GM18526 (cell line): Measurements from ENCODE around the gene PODN.

Experiments
- POLR2A ChIP-seq: IDR thresholded peaks from 3 replicates; pipeline ENCODE4 v1.6.1; 2011; ENCODE audit not compliant: insufficient read length; ENCODE audit errors: extremely low read depth

Gene PODN

DNA sequence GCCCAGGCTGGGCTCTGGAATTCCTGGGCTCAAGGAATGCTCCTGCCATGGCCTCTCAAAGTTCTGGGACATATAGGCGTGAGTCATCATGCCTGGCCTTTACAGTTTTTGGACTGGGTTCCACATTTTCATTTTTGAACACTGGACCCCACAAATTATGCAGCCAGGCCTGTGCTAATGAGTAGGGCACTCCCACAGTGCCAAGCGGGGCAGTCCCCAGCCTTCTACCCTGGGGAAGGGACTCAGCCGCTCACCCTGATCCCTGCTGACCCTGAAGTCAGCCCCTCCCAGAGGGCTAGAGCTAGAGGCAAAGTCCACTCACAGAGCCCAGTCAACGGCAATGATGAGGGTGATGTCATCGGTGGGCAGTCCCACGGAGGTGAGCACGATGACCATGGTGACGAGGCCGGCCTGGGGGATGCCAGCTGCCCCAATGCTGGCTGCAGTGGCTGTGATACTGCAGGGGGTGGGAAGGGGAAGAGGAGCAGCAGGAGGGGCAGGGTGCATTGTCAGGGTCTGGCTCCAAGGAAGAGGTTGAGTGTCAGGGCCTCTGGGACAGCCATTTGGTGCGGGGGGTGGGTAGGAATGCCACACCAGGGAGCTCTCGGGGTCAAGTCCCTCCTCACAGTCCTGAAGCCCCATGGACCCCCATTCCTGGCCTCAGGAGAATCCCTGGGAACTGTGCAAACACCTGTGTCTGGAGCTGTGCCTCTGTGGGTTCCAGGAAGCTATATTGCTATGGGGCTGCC, 27.6 kb downstream of the PODN start:
- TF ChIP-seq POLR2A: no peak

DNA sequence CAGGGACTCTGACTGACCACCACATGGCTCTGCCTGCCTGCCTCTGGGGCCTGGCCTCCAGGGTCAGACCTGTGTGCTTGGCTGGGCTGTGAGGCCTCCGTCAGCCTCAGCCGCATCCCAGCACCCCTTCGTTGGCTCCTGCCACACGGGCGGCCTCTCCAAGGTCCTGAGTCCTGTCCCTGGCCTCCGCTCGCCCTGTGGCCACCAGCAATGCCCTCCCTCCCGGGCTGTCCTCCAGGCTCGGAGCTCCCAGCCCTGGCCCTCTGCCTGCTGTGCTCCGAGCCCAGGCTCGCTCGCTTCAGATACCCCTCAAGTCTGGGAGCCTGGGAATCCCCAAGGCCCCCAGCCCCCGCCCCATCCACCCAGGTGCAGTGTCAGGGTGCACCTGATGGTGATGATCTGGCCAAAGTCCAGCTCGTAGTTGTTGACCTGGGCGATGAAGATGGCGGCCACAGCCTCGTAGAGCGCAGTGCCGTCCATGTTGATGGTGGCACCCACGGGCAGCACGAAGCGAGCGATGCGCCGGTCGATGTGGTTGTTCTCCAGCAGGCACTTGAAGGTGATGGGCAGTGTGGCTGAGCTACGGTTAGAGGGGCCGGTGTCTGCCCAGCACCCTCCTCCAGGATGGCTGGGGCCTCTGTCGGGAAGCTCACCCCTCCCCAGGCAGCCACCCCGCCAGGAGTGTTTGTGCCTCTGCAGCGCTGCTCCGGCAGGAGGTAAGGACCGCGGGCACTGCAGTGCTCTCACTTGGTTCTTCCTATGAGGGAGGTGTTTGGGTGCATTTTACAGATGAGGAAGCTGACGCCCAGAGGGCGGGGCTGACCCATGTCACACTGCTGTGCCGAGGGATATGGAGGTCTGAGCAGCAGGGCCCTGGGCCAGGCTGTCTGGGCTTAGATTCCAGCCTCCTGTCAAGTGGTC, 28.5 kb downstream of the PODN start:
- TF ChIP-seq POLR2A: no peak

DNA sequence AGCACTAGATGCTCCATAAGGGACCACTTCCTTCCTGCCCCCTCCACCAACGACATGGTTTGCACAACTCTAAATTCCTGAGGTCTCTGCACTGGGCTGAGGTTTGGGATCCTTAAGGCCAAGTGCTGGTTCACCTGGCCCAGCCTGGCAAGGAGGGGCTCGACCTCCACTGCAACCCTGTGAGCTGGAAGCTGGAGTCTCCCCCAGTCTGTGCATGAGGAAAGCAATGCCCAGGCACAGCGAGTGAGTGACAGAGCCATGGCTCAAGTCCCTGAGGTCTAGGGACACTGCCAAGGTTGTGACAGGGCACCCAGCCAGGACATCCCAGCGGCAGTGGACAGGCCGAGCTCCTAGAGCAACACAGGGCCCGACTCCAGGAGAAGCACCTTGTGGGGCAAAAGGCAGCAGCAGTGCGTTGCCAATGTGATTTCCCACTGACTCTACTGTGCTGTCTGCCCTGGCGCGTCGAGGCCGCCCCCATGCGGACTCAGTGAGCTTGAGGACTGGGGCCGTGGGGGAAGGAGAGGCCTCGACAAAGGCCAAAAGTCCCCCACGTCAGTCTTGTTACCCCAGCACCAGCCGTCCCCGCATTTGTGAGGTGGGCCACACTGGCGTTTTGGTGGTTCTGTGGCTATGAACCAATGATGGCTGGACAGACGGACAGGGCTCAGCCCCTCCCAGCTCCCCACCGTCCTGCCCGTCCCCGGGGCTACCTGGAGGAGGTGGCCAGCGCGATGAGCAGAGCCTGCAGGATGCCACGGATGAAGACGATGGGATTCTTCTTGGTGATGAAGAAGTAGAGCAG, 30.0 kb downstream of the PODN start:
- no peak for TF ChIP-seq POLR2A

- TF ChIP-seq POLR2A: no peak
Observed at GRCh38 chr1:53092659-53093450, 30.8 kb downstream of the PODN start.

DNA sequence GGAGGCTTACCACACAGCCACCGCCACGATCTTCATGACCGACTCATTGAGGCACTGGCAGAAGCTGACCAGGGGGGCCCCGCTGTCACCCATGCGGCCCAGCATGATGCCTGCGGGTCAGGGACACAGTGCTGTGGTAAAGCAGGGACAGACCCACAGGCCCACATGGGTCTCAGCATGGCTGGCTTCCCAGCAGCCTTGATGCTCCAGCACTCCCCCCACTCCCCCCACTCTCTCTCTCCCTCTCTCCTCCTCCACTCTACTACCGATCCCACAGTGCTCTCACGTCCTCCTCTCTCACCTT, 31.4 kb downstream of the PODN start:
- TF ChIP-seq POLR2A: no peak

GRCh38 chr1:53093778-53094532, 31.9 kb downstream of the PODN start:
- TF ChIP-seq POLR2A: no peak

DNA sequence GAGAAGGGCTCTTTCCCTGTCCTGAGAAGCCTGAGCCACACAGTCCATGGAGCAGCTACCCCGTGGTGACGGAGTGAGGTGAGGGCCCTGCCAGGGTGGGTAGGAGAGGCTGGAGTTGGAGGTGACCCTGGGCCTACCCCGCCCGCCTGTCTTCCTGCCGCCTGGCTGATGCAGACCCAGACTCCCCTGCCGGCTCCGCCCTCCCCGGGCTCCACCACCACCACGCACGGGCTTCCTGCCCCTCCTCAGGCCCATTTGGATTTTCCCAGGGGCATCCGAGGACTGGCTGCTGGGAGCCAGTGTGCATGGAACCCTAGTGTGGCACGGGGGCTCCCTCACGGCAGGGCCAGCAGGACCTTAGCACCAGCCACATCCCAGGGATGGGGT, 32.5 kb downstream of the PODN start:
- no peak for TF ChIP-seq POLR2A

- no peak for TF ChIP-seq POLR2A
Observed at GRCh38 chr1:53104289-53104913, 42.4 kb downstream of the PODN start.

DNA sequence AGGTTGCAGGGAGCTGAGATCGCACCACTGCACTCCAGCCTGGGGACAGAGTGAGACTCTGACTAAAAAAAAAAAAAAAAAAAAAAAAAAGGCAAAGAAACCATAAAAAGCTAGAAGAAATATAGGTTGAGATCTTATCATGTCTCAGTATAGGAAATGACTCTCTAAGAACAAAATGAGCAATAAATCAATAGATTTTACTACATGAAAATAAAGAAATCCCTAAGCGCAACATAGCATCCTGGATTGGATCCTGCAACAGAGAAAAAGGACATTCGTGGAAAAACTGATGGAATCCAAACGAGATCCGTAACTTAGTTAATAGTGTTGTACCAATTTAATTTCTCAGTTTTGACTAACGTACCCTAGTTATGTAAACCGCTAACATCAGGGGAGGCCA, 45.1 kb downstream of the PODN start:
- no peak for TF ChIP-seq POLR2A

DNA sequence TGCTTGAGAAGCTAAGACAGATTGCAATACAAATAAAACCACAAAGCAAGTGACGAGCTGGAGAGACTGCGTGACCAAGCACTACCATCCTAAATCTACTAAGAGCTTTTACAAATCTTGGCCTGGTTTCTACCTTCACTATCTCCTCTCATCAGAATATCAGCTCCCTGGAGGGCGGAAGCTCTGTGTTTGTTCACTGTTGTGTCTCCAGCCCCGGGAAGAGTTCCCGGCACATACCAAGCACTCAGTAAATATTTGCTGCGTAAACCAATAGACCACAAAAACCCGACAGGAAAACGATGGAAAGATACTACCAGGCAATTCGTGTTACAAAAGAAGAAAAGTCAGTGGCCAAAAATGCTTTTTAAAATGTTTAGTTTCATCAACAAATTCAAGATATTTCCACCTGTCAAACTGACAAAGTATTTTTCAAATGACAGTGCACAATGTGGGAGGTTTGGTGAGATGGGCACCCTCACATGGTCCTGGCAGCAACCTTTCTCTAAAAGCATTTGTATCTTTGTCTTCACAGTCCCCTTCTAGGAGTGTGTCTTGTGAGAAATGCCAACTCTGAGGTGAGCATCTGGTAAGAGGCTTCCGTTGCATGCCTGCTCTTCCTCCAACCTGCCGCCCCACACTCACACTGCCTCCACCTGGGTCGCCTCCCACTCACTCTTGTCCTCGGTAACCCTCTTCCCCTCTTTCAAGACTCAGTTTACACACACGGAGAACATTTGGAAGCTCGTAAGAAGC, 45.7 kb downstream of the PODN start:
- no peak for TF ChIP-seq POLR2A

DNA sequence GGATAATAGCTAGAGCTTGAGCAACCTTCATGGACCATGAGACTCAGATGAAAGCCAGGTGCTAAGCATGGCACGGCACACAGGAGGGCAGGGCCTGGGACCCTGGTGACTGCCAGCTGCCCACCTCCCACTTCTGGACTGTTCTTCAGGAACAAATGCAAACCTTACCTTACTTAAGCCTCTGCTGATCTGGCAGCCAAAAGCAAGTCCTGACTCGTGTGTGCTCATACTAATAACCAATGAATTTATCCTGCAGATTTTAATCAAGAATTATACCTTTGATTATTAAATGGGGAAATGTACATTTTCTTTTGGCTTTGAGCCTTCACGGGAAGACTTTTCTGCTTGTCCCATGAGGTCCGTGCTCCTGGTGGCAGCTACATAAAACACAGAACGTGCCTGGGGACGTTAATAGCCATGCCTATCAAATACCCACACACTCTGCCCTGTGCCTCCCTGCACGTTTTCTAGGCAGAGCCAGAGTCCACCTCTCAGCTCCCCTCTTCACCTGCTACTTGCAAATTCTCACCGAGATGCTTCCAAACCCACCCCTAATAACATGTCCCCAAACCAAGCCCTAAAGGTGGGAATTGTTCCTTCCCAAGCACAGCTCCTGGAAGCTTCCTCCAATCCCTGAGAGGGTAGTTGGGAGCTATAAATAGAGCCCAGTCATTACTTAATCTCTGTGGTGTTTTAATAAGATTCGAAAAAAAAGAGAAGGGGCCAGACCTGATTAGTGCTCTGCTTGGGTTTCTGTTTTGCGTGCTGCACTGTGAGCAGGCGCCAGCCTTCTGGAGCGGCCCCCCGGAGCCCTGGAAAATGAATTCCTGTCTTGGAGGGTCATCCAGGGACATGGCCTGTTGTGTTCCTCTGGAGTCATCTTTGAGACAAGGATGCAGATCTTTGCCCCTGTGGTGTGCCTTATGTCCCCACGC, 46.9 kb downstream of the PODN start:
- TF ChIP-seq POLR2A: no peak

- no peak for TF ChIP-seq POLR2A
Observed at GRCh38 chr1:53110370-53111072, 48.5 kb downstream of the PODN start.
